ENCODE data around the gene ILK. TPM values are rescaled to one million over a fixed set of nuclear protein-coding genes. Genes with fewer than 3 reads are reported as not detected.

ILK gene
- total and polyA plus RNA-seq, 2 donors (not counting 1 experiment from before 2014, with no cell fraction given) = 176 to 420 TPM

- Histone ChIP-seq H3K4me1 (ENCODE audit: control insufficient read depth, extremely low read depth, insufficient read depth, low read length) (no peaks in the 10 kb centered on the region), H3K36me3 (ENCODE audit: control insufficient read depth, insufficient read depth, low read length) (no peaks in the 10 kb centered on the region), H2AFZ (ENCODE audit: low read length) (no peak overlapping the region), H3K9me3 (ENCODE audit: control insufficient read depth, insufficient read depth, low read depth, low read length) (no peaks in the 10 kb centered on the region), H3K4me2 (ENCODE audit: extremely low read depth, insufficient read depth, low read length) (no peak overlapping the region), H3K9ac (ENCODE audit: insufficient read depth, low read length) (no peak overlapping the region), H3K27ac (ENCODE audit: insufficient read depth, low read length) (no peak overlapping the region), H3K4me3 (replicated peaks in 1 of 4; ENCODE audit: control extremely low read depth in 1 of 4, insufficient read depth in 1 of 4, low read depth in 3 of 4, low read length in 4 of 4) (no peak overlapping the region), H3K79me2 (ENCODE audit: control insufficient read depth, insufficient read depth, low read length) (no peaks in the 10 kb centered on the region), H3K27me3 (ENCODE audit: control insufficient read depth, insufficient read depth, low read length) (no peaks in the 10 kb centered on the region), H4K20me1 (ENCODE audit: control insufficient read depth, extremely low read depth, insufficient read depth, low read length) (no peaks in the 10 kb centered on the region)
- no peak for DNase-seq (ENCODE audit: low read depth in 2 of 2)
- TF ChIP-seq CTCF (conservative IDR thresholded peaks at IDR 0.05 in 1 of 2, IDR thresholded peaks at IDR 0.05 in 1 of 2; ENCODE audit: low read depth in 1 of 2, low read length in 2 of 2) = no peak
- TF ChIP-seq EZH2 (IDR thresholded peaks at IDR 0.05; ENCODE audit: low read length, missing control alignments) = no peak
Measured at GRCh38 chr11:6626971-6627761, 23.6 kb downstream of the ILK start.

GRCh38 chr11:6627762-6628241, 24.2 kb downstream of the ILK start:
- Histone ChIP-seq H3K9me3 (ENCODE audit: control insufficient read depth, insufficient read depth, low read depth, low read length) (no peaks in the 10 kb centered on the region), H3K9ac (ENCODE audit: insufficient read depth, low read length) (no peak overlapping the region), H3K36me3 (ENCODE audit: control insufficient read depth, insufficient read depth, low read length) (no peaks in the 10 kb centered on the region), H3K79me2 (ENCODE audit: control insufficient read depth, insufficient read depth, low read length) (no peaks in the 10 kb centered on the region), H3K27me3 (ENCODE audit: control insufficient read depth, insufficient read depth, low read length) (no peaks in the 10 kb centered on the region), H3K4me1 (ENCODE audit: control insufficient read depth, extremely low read depth, insufficient read depth, low read length) (no peaks in the 10 kb centered on the region), H3K4me3 (replicated peaks in 1 of 4; ENCODE audit: control extremely low read depth in 1 of 4, insufficient read depth in 1 of 4, low read depth in 3 of 4, low read length in 4 of 4) (no peak overlapping the region), H2AFZ (ENCODE audit: low read length) (no peak overlapping the region), H4K20me1 (ENCODE audit: control insufficient read depth, extremely low read depth, insufficient read depth, low read length) (no peaks in the 10 kb centered on the region), H3K27ac (ENCODE audit: insufficient read depth, low read length) (no peak overlapping the region), H3K4me2 (ENCODE audit: extremely low read depth, insufficient read depth, low read length) (no peak overlapping the region)
- no peak for DNase-seq (ENCODE audit: low read depth in 2 of 2)
- TF ChIP-seq CTCF (conservative IDR thresholded peaks at IDR 0.05 in 1 of 2, IDR thresholded peaks at IDR 0.05 in 1 of 2; ENCODE audit: low read depth in 1 of 2, low read length in 2 of 2) (no peak), EZH2 (IDR thresholded peaks at IDR 0.05; ENCODE audit: low read length, missing control alignments) (no peak)

GRCh38 chr11:6628526-6628925, 25.0 kb downstream of the ILK start:
- TF ChIP-seq CTCF (conservative IDR thresholded peaks at IDR 0.05 in 1 of 2, IDR thresholded peaks at IDR 0.05 in 1 of 2; ENCODE audit: low read depth in 1 of 2, low read length in 2 of 2) (no peak), EZH2 (IDR thresholded peaks at IDR 0.05; ENCODE audit: low read length, missing control alignments) (no peak)
- no peaks in the 10 kb centered on the region for H3K36me3 ChIP-seq (ENCODE audit: control insufficient read depth, insufficient read depth, low read length)
- DNase-seq (ENCODE audit: low read depth in 2 of 2) = no peak
- H3K27ac ChIP-seq (ENCODE audit: insufficient read depth, low read length) = no peak overlapping the region
- no peak overlapping the region for H3K4me2 ChIP-seq (ENCODE audit: extremely low read depth, insufficient read depth, low read length)
- no peaks in the 10 kb centered on the region for H3K4me1 ChIP-seq (ENCODE audit: control insufficient read depth, extremely low read depth, insufficient read depth, low read length)
- no peak overlapping the region for H2AFZ ChIP-seq (ENCODE audit: low read length)
- H4K20me1 ChIP-seq (ENCODE audit: control insufficient read depth, extremely low read depth, insufficient read depth, low read length) = no peaks in the 10 kb centered on the region
- no peaks in the 10 kb centered on the region for H3K9me3 ChIP-seq (ENCODE audit: control insufficient read depth, insufficient read depth, low read depth, low read length)
- H3K4me3 ChIP-seq (replicated peaks in 1 of 4; ENCODE audit: control extremely low read depth in 1 of 4, insufficient read depth in 1 of 4, low read depth in 3 of 4, low read length in 4 of 4) = no peak overlapping the region
- no peaks in the 10 kb centered on the region for H3K27me3 ChIP-seq (ENCODE audit: control insufficient read depth, insufficient read depth, low read length)
- no peak overlapping the region for H3K9ac ChIP-seq (ENCODE audit: insufficient read depth, low read length)
- H3K79me2 ChIP-seq (ENCODE audit: control insufficient read depth, insufficient read depth, low read length) = no peaks in the 10 kb centered on the region
